Neural progenitor cell (in vitro differentiated cells): ENCODE results near the gene EDEM1.

Experiments
- EZH2 ChIP-seq: fragments of 200-600 bp; sonication (generic); IDR thresholded peaks from 2 replicates; pipeline ENCODE4 v1.6.1; 2017; ENCODE audit warnings: antibody characterized with exemption, mild to moderate bottlenecking, moderate library complexity
- TF ChIP-seq, protein P1 (sequence below): fragments of 200-600 bp; sonication (generic); IDR thresholded peaks from 2 replicates; pipeline ENCODE4 v1.5.1; 2017; ENCODE audit warnings: antibody characterized with exemption, mild to moderate bottlenecking

DNA sequence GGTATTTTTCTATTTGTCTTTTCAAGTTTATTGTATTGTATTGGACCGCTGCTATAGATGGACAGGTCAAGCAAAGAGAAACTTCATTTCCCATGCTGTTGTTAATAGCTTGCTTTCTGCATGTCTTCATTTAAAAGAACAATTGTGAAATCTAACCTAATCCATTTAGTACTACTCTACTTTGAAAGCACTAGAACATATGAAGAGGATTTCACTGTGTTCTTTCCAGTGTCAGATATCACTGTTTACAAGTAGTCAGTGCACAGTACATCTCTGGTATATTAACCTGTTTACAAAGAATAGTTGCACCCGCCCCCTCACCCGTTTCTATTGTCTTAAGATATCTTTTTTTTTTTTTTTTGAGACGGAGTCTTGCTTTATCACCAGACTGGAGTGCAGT, 21.8 kb upstream of the EDEM1 start:
- TF ChIP-seq, protein P1, sequence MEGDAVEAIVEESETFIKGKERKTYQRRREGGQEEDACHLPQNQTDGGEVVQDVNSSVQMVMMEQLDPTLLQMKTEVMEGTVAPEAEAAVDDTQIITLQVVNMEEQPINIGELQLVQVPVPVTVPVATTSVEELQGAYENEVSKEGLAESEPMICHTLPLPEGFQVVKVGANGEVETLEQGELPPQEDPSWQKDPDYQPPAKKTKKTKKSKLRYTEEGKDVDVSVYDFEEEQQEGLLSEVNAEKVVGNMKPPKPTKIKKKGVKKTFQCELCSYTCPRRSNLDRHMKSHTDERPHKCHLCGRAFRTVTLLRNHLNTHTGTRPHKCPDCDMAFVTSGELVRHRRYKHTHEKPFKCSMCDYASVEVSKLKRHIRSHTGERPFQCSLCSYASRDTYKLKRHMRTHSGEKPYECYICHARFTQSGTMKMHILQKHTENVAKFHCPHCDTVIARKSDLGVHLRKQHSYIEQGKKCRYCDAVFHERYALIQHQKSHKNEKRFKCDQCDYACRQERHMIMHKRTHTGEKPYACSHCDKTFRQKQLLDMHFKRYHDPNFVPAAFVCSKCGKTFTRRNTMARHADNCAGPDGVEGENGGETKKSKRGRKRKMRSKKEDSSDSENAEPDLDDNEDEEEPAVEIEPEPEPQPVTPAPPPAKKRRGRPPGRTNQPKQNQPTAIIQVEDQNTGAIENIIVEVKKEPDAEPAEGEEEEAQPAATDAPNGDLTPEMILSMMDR: no peak
- TF ChIP-seq EZH2: no peak
